ENCODE data around the gene TNS3. TPM values are rescaled to one million over a fixed set of nuclear protein-coding genes. Genes with fewer than 3 reads are reported as not detected.

The TNS3 gene
- total and polyA plus RNA-seq, 2 of the 13 experiments (the other 11 are each of a cell fraction or from before 2014, with no cell fraction given) = 52.9 to 55.7 TPM

DNA sequence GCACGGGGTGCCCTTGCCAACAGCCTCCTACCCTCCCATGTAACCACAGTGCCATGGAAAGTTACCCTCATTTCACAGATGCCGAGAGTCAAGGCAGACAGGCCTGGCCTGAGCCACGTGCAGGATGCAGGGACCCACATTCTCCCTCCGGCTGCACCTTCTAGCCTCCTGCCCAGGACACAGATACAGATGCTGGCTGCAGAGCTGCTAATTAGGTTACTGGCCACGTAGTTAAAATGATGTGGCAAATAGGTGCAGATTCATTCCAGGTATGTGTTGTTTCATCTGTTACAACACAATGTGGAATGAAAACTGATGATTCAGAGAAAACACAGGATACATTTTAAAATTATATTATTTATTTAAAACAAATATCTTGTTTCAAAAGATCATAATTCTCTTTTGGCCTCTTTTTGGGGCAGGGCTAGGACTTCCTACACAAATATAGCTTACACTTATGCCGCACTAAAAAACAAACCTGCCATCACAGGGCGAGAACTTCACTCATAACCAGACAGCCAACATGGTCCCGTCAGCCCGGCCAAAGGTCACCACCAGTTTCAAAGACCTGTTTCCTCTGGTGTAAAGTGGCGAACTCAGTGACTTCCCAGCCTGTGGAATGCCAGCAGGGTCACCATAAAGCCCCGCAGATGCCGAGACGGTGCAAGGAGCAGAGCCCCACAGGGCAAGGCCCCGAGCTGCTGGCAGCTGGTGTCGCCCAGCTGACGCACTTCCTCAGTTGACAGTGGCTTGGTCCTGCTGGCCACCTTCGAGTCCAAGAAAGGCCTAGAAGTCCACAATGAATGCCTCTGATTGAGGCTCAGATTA, 83.5 kb downstream of the TNS3 start (continued):
- TF ChIP-seq, protein P1, sequence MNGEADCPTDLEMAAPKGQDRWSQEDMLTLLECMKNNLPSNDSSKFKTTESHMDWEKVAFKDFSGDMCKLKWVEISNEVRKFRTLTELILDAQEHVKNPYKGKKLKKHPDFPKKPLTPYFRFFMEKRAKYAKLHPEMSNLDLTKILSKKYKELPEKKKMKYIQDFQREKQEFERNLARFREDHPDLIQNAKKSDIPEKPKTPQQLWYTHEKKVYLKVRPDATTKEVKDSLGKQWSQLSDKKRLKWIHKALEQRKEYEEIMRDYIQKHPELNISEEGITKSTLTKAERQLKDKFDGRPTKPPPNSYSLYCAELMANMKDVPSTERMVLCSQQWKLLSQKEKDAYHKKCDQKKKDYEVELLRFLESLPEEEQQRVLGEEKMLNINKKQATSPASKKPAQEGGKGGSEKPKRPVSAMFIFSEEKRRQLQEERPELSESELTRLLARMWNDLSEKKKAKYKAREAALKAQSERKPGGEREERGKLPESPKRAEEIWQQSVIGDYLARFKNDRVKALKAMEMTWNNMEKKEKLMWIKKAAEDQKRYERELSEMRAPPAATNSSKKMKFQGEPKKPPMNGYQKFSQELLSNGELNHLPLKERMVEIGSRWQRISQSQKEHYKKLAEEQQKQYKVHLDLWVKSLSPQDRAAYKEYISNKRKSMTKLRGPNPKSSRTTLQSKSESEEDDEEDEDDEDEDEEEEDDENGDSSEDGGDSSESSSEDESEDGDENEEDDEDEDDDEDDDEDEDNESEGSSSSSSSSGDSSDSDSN (CRISPR knock-in tag; IDR thresholded peaks at IDR 0.05) = no peak
- peak; percentile 27; the same call in 1 of the 2 replicates for TF ChIP-seq THAP11 (CRISPR knock-in tag; IDR thresholded peaks at IDR 0.05)
- no peak for TF ChIP-seq EZH2 (conservative IDR thresholded peaks at IDR 0.05; ENCODE audit: low read depth, low read length)
- no peak for TF ChIP-seq POLR2G (IDR thresholded peaks at IDR 0.05; ENCODE audit: low read depth, low read length)
- TF ChIP-seq ELF3 (CRISPR knock-in tag; IDR thresholded peaks at IDR 0.05) = 0 out of 2 replicates have a peak, but pooled peaks have one; percentile 19
- no peak for TF ChIP-seq CREBL2 (CRISPR knock-in tag; IDR thresholded peaks at IDR 0.05; ENCODE audit: borderline replicate concordance)
- TF ChIP-seq, protein P2, sequence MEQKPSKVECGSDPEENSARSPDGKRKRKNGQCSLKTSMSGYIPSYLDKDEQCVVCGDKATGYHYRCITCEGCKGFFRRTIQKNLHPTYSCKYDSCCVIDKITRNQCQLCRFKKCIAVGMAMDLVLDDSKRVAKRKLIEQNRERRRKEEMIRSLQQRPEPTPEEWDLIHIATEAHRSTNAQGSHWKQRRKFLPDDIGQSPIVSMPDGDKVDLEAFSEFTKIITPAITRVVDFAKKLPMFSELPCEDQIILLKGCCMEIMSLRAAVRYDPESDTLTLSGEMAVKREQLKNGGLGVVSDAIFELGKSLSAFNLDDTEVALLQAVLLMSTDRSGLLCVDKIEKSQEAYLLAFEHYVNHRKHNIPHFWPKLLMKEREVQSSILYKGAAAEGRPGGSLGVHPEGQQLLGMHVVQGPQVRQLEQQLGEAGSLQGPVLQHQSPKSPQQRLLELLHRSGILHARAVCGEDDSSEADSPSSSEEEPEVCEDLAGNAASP (CRISPR knock-in tag; IDR thresholded peaks at IDR 0.05; ENCODE audit: borderline replicate concordance) = 0 out of 2 replicates have a peak, but pooled peaks have one; percentile 18
- peak; percentile 53; the same call in 1 of the 2 replicates for TF ChIP-seq ISL2 (CRISPR knock-in tag; IDR thresholded peaks at IDR 0.05)
- peak; percentile 32; the same call in 1 of the 2 replicates for TF ChIP-seq ZGPAT (CRISPR knock-in tag; IDR thresholded peaks at IDR 0.05)
- TF ChIP-seq, protein P3, sequence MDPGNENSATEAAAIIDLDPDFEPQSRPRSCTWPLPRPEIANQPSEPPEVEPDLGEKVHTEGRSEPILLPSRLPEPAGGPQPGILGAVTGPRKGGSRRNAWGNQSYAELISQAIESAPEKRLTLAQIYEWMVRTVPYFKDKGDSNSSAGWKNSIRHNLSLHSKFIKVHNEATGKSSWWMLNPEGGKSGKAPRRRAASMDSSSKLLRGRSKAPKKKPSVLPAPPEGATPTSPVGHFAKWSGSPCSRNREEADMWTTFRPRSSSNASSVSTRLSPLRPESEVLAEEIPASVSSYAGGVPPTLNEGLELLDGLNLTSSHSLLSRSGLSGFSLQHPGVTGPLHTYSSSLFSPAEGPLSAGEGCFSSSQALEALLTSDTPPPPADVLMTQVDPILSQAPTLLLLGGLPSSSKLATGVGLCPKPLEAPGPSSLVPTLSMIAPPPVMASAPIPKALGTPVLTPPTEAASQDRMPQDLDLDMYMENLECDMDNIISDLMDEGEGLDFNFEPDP (CRISPR knock-in tag; conservative IDR thresholded peaks at IDR 0.05) = no peak
- peak; percentile 50; the same call in 1 of the 2 replicates for TF ChIP-seq ZFX (CRISPR knock-in tag; IDR thresholded peaks at IDR 0.05; ENCODE audit: low read depth)
- TF ChIP-seq, protein P4, sequence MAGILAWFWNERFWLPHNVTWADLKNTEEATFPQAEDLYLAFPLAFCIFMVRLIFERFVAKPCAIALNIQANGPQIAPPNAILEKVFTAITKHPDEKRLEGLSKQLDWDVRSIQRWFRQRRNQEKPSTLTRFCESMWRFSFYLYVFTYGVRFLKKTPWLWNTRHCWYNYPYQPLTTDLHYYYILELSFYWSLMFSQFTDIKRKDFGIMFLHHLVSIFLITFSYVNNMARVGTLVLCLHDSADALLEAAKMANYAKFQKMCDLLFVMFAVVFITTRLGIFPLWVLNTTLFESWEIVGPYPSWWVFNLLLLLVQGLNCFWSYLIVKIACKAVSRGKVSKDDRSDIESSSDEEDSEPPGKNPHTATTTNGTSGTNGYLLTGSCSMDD (CRISPR knock-in tag; IDR thresholded peaks at IDR 0.05) = no peak
- no peak; the same call in 1 of the 2 replicates for TF ChIP-seq ZKSCAN1 (IDR thresholded peaks at IDR 0.05; ENCODE audit: low read length)
- no peak for TF ChIP-seq DDIT3 (CRISPR knock-in tag; IDR thresholded peaks at IDR 0.05)
- 0 out of 2 replicates have a peak, but pooled peaks have one; percentile 48 for TF ChIP-seq KDM2A (CRISPR knock-in tag; IDR thresholded peaks at IDR 0.05; ENCODE audit: borderline replicate concordance, low read depth)
- TF ChIP-seq, protein P5, sequence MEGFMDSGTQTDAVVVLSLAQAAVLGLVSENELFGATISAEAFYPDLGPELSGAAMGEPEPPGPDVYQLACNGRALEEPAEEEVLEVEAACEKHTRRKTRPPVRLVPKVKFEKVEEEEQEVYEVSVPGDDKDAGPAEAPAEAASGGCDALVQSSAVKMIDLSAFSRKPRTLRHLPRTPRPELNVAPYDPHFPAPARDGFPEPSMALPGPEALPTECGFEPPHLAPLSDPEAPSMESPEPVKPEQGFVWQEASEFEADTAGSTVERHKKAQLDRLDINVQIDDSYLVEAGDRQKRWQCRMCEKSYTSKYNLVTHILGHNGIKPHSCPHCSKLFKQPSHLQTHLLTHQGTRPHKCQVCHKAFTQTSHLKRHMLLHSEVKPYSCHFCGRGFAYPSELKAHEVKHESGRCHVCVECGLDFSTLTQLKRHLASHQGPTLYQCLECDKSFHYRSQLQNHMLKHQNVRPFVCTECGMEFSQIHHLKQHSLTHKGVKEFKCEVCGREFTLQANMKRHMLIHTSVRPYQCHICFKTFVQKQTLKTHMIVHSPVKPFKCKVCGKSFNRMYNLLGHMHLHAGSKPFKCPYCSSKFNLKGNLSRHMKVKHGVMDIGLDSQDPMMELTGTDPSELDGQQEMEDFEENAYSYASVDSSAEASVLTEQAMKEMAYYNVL (CRISPR knock-in tag; IDR thresholded peaks at IDR 0.05; ENCODE audit: borderline replicate concordance) = peak; percentile 59; the same call in 1 of the 2 replicates

All from HepG2 (cell line).